Measurements from ENCODE around the gene GIMD1. TPM values are rescaled to one million over a fixed set of nuclear protein-coding genes. Genes with fewer than 3 reads are reported as not detected.

GIMD1 gene
- total RNA-seq, 1 experiment from 2014 or later, result not detected

GRCh38 chr4:106347167-106347566 lies 21.4 kb downstream of the GIMD1 start:
- Histone ChIP-seq H3K4me1 (ENCODE audit: control insufficient read depth, insufficient read depth, low read length) (no peaks in the 10 kb centered on the region), H3K9me3 (ENCODE audit: control insufficient read depth, insufficient read depth, low read depth, low read length) (no peaks in the 10 kb centered on the region), H3K27me3 (ENCODE audit: control insufficient read depth, insufficient read depth, low read length) (no peaks in the 10 kb centered on the region), H3K27ac (ENCODE audit: low read length) (no peak overlapping the region), H3K4me3 (ENCODE audit: low read depth in 2 of 2, low read length in 2 of 2) (no peak overlapping the region), H3K36me3 (ENCODE audit: control insufficient read depth, insufficient read depth, low read length) (no peaks in the 10 kb centered on the region; the same call in none of the 2 replicates)
- no TSS peak for BruUV-seq (replicated peaks)
- in situ Hi-C loops (cut with HindIII; ENCODE audit: low pct_unique_long_range_greater_than_20kb, low sequenced_read_pairs) (no loop called here), intact Hi-C loops (cut with micrococcal nuclease; ENCODE audit: unreplicated experiment) (no loop called here)
- ATAC-seq (no peak), DNase-seq (ENCODE audit: low read depth, low spot score) (no peak)
- POLR2A ChIA-PET, result no interaction called here
- TF ChIP-seq POLR2AphosphoS5 (IDR thresholded peaks at IDR 0.05; ENCODE audit: low read depth, low read length) (no peak), TCF7L2 (IDR thresholded peaks at IDR 0.05; ENCODE audit: low read depth, low read length) (no peak), SIN3A (IDR thresholded peaks at IDR 0.05; ENCODE audit: borderline replicate concordance, insufficient read depth, low read depth, low read length) (no peak), REST (IDR thresholded peaks at IDR 0.05; ENCODE audit: insufficient read depth in 1 of 2, low read depth in 2 of 2, low read length in 1 of 2) (no peak), CTCF (IDR thresholded peaks at IDR 0.05) (no peak)
- CTCF ChIA-PET, result no interaction called here

GRCh38 chr4:106344647-106344970 lies 24.0 kb downstream of the GIMD1 start:
- intact Hi-C loops (cut with micrococcal nuclease; ENCODE audit: unreplicated experiment) (no loop called here), in situ Hi-C loops (cut with HindIII; ENCODE audit: low pct_unique_long_range_greater_than_20kb, low sequenced_read_pairs) (no loop called here)
- TF ChIP-seq CTCF (IDR thresholded peaks at IDR 0.05), result no peak
- TF ChIP-seq POLR2AphosphoS5 (IDR thresholded peaks at IDR 0.05; ENCODE audit: low read depth, low read length), result no peak
- TF ChIP-seq REST (IDR thresholded peaks at IDR 0.05; ENCODE audit: insufficient read depth in 1 of 2, low read depth in 2 of 2, low read length in 1 of 2), result no peak
- no peak for TF ChIP-seq TCF7L2 (IDR thresholded peaks at IDR 0.05; ENCODE audit: low read depth, low read length)
- no peak for TF ChIP-seq SIN3A (IDR thresholded peaks at IDR 0.05; ENCODE audit: borderline replicate concordance, insufficient read depth, low read depth, low read length)
- Histone ChIP-seq H3K9me3 (ENCODE audit: control insufficient read depth, insufficient read depth, low read depth, low read length) (no peaks in the 10 kb centered on the region), H3K27me3 (ENCODE audit: control insufficient read depth, insufficient read depth, low read length) (no peaks in the 10 kb centered on the region), H3K4me1 (ENCODE audit: control insufficient read depth, insufficient read depth, low read length) (no peaks in the 10 kb centered on the region), H3K36me3 (ENCODE audit: control insufficient read depth, insufficient read depth, low read length) (no peaks in the 10 kb centered on the region; the same call in 1 of the 2 replicates), H3K4me3 (ENCODE audit: low read depth in 2 of 2, low read length in 2 of 2) (no peak overlapping the region), H3K27ac (ENCODE audit: low read length) (no peak overlapping the region)
- POLR2A ChIA-PET, result no interaction called here
- BruUV-seq (replicated peaks), result no TSS peak
- ATAC-seq, result no peak
- CTCF ChIA-PET, result no interaction called here
- no peak for DNase-seq (ENCODE audit: low read depth, low spot score)

Measured in Panc1 (cell line).